ENCODE measurements around the gene COG1. TPM values are rescaled to one million over a fixed set of nuclear protein-coding genes. Genes with fewer than 3 reads are reported as not detected.

COG1 gene
- total RNA-seq, 1 donor from 2014 or later = 50.4 TPM

DNA sequence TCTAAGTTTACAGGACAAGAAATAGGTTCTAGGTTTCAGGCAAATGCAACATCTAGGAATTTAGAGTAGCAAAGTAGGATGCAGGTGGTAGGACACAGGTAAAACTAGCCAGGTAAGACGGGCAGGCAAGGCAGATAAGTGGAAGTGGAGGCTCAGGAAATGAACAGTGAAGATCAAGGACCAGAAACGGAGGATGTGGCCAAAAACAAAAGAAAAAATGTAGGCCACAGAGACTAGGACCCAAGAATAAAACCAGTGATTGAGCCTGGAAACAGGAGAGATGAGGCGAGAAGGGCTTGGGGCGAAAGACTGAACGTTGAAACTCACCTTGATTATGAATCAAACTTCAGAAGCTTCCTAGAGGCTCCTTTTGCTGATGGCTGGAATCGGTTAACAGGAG, 44.9 kb downstream of the COG1 start:
- Mint-ChIP-seq H3K4me3 (no peak overlapping the region), H3K9me3 (no peaks in the 10 kb centered on the region), H3K27ac (peak overlapping the region; percentile 13), H3K4me1 (peaks cover 22% of the 10 kb centered on the region), H3K36me3 (peaks cover 23% of the 10 kb centered on the region), H3K27me3 (ENCODE audit: low read depth) (no peaks in the 10 kb centered on the region)
- no peak for DNase-seq (ENCODE audit: low spot score in 2 of 2, unreplicated experiment in 2 of 2)
- TF ChIP-seq, protein P1, sequence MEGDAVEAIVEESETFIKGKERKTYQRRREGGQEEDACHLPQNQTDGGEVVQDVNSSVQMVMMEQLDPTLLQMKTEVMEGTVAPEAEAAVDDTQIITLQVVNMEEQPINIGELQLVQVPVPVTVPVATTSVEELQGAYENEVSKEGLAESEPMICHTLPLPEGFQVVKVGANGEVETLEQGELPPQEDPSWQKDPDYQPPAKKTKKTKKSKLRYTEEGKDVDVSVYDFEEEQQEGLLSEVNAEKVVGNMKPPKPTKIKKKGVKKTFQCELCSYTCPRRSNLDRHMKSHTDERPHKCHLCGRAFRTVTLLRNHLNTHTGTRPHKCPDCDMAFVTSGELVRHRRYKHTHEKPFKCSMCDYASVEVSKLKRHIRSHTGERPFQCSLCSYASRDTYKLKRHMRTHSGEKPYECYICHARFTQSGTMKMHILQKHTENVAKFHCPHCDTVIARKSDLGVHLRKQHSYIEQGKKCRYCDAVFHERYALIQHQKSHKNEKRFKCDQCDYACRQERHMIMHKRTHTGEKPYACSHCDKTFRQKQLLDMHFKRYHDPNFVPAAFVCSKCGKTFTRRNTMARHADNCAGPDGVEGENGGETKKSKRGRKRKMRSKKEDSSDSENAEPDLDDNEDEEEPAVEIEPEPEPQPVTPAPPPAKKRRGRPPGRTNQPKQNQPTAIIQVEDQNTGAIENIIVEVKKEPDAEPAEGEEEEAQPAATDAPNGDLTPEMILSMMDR (IDR thresholded peaks at IDR 0.05; ENCODE audit: unreplicated experiment) = no peak

DNA sequence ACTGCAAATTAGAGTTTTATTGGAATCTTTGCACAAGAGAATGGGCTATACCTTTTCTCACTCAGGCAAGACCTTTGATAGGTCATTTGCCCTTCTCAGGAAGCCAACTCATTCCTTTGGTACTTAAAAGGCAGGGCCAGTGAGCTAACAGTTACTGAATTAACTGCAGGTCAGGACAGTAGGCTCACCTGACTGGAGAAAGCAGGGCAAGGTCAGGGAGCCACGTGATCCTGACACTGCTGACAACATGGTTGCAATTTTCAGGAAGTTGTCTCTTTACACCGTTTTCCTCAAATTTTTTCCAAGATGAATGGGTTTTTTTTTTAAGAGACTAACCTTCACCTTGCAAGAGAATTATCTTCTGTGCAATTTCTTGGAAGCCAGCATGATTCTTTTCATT, 47.7 kb downstream of the COG1 start:
- Mint-ChIP-seq H3K4me3 (no peak overlapping the region), H3K9me3 (no peaks in the 10 kb centered on the region), H3K27ac (no peak overlapping the region), H3K36me3 (peaks cover 31% of the 10 kb centered on the region), H3K4me1 (peaks cover 10% of the 10 kb centered on the region), H3K27me3 (ENCODE audit: low read depth) (no peaks in the 10 kb centered on the region)
- no peak for DNase-seq (ENCODE audit: low spot score in 2 of 2, unreplicated experiment in 2 of 2)
- TF ChIP-seq, protein P1 (IDR thresholded peaks at IDR 0.05; ENCODE audit: unreplicated experiment) = no peak

DNA sequence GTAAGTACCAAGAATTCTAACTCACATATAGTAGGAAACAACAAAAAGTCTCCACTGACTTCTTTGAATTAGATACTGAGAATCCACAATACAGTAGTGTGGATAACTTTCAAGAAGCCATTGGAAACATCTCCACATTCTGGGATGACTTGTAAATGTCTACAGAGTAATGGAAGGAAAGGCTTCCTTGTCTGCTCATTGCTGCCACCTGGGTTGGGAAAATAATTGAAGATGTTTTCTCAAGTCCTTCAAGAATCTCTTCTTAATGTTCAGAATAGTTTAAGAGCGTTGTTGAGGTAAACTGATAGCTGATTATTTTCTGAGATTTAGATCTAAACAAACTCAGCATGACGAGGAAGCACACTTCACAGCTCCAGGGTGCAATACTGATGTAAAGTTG, 54.9 kb downstream of the COG1 start:
- TF ChIP-seq, protein P1 (IDR thresholded peaks at IDR 0.05; ENCODE audit: unreplicated experiment) = no peak
- Mint-ChIP-seq H3K27ac (no peak overlapping the region), H3K9me3 (no peaks in the 10 kb centered on the region), H3K27me3 (ENCODE audit: low read depth) (no peaks in the 10 kb centered on the region), H3K36me3 (peaks cover 13% of the 10 kb centered on the region), H3K4me1 (no peaks in the 10 kb centered on the region), H3K4me3 (no peak overlapping the region)
- no peak for DNase-seq (ENCODE audit: low spot score in 2 of 2, unreplicated experiment in 2 of 2)

DNA sequence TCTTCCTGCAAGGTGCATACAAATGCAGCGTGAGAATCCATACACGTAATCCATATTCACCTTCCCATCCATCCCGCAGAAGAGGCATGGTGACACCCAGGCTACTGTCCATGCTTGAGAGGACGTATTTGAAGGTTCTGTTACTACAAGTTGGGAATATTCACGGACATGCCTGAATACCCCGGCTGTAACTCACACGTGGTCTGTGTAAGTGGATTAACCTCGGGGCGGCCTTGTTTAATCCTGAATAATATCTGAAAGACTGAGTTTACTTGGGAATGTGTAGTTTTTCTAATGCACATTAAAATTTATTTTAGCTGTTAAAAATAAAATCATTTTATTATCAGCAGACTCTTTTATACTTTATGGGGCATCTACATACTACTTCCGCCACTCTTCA, 55.7 kb downstream of the COG1 start:
- TF ChIP-seq, protein P1 (IDR thresholded peaks at IDR 0.05; ENCODE audit: unreplicated experiment) = no peak
- Mint-ChIP-seq H3K27me3 (ENCODE audit: low read depth) (no peaks in the 10 kb centered on the region), H3K36me3 (peaks cover 11% of the 10 kb centered on the region), H3K4me3 (no peak overlapping the region), H3K9me3 (no peaks in the 10 kb centered on the region), H3K4me1 (no peaks in the 10 kb centered on the region), H3K27ac (no peak overlapping the region)
- no peak for DNase-seq (ENCODE audit: low spot score in 2 of 2, unreplicated experiment in 2 of 2)

DNA sequence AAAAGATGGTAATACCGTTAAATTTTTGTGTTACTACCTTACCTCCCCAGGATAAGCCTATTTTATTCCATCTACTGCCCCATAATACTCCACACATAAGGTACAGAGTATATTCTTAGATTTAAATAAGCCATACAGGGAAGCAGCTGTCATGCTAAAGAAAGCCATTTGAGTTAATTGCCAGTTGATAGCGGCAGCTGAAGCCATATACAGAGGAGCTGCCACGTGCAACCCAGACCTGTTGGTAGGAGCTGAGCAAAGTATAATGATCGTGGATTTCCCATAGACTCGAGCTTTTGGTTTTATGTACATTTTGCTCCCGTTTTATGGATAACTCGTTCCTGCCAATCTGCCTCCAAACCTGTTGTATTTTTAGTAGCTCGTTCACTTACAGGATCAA, 56.8 kb downstream of the COG1 start:
- Mint-ChIP-seq H3K4me1 (no peaks in the 10 kb centered on the region), H3K9me3 (no peaks in the 10 kb centered on the region)

More for the DNA sequence above, 56.8 kb downstream of the COG1 start:
- H3K27me3 Mint-ChIP-seq (ENCODE audit: low read depth) = no peaks in the 10 kb centered on the region
- no peak for DNase-seq (ENCODE audit: low spot score in 2 of 2, unreplicated experiment in 2 of 2)
- H3K27ac Mint-ChIP-seq = no peak overlapping the region
- TF ChIP-seq, protein P1 (IDR thresholded peaks at IDR 0.05; ENCODE audit: unreplicated experiment) = no peak
- H3K36me3 Mint-ChIP-seq = peaks cover 5% of the 10 kb centered on the region
- no peak overlapping the region for H3K4me3 Mint-ChIP-seq

Data from mesothelial cell of epicardium (in vitro differentiated cells).